ENCODE measurements around the gene KRTAP12-1.

DNA sequence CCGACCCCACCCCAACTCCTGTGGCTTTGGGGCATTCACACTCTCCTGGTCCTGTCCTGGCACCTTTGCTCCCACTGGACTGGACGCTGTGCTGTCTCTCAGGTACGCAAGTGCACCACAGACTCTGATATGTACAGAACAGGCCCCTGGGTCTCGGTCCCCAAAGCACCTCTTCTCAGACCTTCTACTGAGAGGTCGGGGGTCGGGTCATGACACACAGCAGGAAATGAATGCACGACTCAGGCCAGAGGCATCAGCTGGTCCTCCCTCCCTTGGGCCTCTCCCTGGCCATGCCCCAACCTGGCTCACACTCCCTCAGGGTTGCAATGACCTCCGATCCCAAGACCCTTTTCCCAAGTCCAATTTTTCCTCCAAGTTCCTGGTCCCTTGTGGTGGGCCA lies 13.2 kb upstream of the KRTAP12-1 start:
- TF ChIP-seq, protein P1, sequence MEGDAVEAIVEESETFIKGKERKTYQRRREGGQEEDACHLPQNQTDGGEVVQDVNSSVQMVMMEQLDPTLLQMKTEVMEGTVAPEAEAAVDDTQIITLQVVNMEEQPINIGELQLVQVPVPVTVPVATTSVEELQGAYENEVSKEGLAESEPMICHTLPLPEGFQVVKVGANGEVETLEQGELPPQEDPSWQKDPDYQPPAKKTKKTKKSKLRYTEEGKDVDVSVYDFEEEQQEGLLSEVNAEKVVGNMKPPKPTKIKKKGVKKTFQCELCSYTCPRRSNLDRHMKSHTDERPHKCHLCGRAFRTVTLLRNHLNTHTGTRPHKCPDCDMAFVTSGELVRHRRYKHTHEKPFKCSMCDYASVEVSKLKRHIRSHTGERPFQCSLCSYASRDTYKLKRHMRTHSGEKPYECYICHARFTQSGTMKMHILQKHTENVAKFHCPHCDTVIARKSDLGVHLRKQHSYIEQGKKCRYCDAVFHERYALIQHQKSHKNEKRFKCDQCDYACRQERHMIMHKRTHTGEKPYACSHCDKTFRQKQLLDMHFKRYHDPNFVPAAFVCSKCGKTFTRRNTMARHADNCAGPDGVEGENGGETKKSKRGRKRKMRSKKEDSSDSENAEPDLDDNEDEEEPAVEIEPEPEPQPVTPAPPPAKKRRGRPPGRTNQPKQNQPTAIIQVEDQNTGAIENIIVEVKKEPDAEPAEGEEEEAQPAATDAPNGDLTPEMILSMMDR (conservative IDR thresholded peaks at IDR 0.05; ENCODE audit: low read depth, low read length), result no peak
- TF ChIP-seq EZH2 (IDR thresholded peaks at IDR 0.05; ENCODE audit: borderline replicate concordance, low read depth, low read length, poor library complexity, severe bottlenecking), result no peak
